Epithelial cell of esophagus (primary cell): ENCODE data around the gene QRICH1.

Source experiments
- DNase-seq: peaks from one replicate; pipeline ENCODE4 v3.0.0; 2010; ENCODE audit warnings: low read depth
- H3K4me3 ChIP-seq: 2 replicates; pipeline ENCODE4 v1.5.1; 2011; ENCODE audit warnings: mild to moderate bottlenecking, low read length, control low read depth
- CTCF ChIP-seq: IDR thresholded peaks from 2 replicates; pipeline ENCODE4 v1.5.1; 2011; ENCODE audit warnings: low read depth, mild to moderate bottlenecking, low read length, control low read depth, inconsistent platforms; ENCODE audit not compliant: insufficient read depth; ENCODE audit errors: missing control alignments

QRICH1 gene

GRCh38 chr3:49076116-49076515 lies 17.8 kb downstream of the QRICH1 start:
- no peak for DNase-seq
- no peak overlapping the region for H3K4me3 ChIP-seq
- no peak for TF ChIP-seq CTCF

- H3K4me3 ChIP-seq, result no peak overlapping the region
- no peak for TF ChIP-seq CTCF
- DNase-seq, result no peak
Observed at GRCh38 chr3:49058011-49058410, 35.9 kb downstream of the QRICH1 start.

GRCh38 chr3:49057268-49057667 lies 36.6 kb downstream of the QRICH1 start:
- DNase-seq, result no peak
- TF ChIP-seq CTCF, result no peak
- H3K4me3 ChIP-seq, result no peak overlapping the region

- no peak overlapping the region for H3K4me3 ChIP-seq
- no peak for TF ChIP-seq CTCF
- DNase-seq, result no peak
Observed at GRCh38 chr3:49054344-49054862, 39.5 kb downstream of the QRICH1 start.

GRCh38 chr3:49053543-49053942 lies 40.3 kb downstream of the QRICH1 start:
- TF ChIP-seq CTCF, result no peak
- no peak overlapping the region for H3K4me3 ChIP-seq
- DNase-seq, result no peak

- H3K4me3 ChIP-seq, result no peak overlapping the region
- DNase-seq, result no peak
- no peak for TF ChIP-seq CTCF
Observed at GRCh38 chr3:49035281-49035680, 58.6 kb downstream of the QRICH1 start.

GRCh38 chr3:49034650-49035049 lies 59.2 kb downstream of the QRICH1 start:
- DNase-seq, result no peak
- no peak for TF ChIP-seq CTCF
- no peak overlapping the region for H3K4me3 ChIP-seq
